PC-9 (cell line): ENCODE measurements around the gene CCBE1. TPM values are rescaled to one million over a fixed set of nuclear protein-coding genes. Genes with fewer than 3 reads are reported as not detected.

Source experiments
- BruUV-seq: library from RNA; stranded (reverse); fragments of 400-500 nt; replicated peaks from 2 replicates; lab custom pipeline; 2021; lab: Mats Ljungman, UMichigan
- CTCF ChIA-PET: fragments of 300-600 bp; sonication (Branson Sonifier 250); formaldehyde crosslinking; loops from one replicate; lab custom pipeline; 2022; ENCODE audit warnings: antibody characterized with exemption; lab: Charles Lee
- POLR2A ChIA-PET: fragments of 300-600 bp; sonication (Branson Sonifier 250); formaldehyde crosslinking; loops from one replicate; lab custom pipeline; 2022; ENCODE audit warnings: antibody characterized with exemption; ENCODE audit not compliant: unreplicated experiment; lab: Charles Lee
- DNase-seq, 2 experiments: peaks; one replicate each; pipeline versions ENCODE4 v3.0.0 to v3.0.0-alpha.2; 2015 to 2022; ENCODE audit warnings: mixed read lengths in 1 of 2
- H2AFZ ChIP-seq: fragments of 200-600 bp; sonication (generic); 2 replicates; pipeline ENCODE4 v1.8.1; 2017; ENCODE audit warnings: antibody characterized with exemption
- H3F3A ChIP-seq: fragments of 200-600 bp; sonication (generic); 2 replicates; pipeline ENCODE4 v1.8.1; 2017; ENCODE audit warnings: antibody characterized with exemption, mild to moderate bottlenecking, low read depth; ENCODE audit not compliant: insufficient read depth
- H3K27ac ChIP-seq: fragments of 200-600 bp; sonication (generic); 2 replicates; pipeline ENCODE4 v1.6.1; 2016; ENCODE audit warnings: mixed run types
- H3K27me3 ChIP-seq: fragments of 200-600 bp; sonication (generic); 2 replicates; pipeline ENCODE4 v1.6.1; 2016; ENCODE audit warnings: low read depth, mixed run types; ENCODE audit not compliant: insufficient read depth
- H3K36me3 ChIP-seq: fragments of 200-600 bp; sonication (generic); 2 replicates; pipeline ENCODE4 v1.6.1; 2016; ENCODE audit warnings: low read depth, mixed run types
- H3K4me1 ChIP-seq: fragments of 200-600 bp; sonication (generic); replicated peaks from 2 replicates; pipeline ENCODE4 v1.6.1; 2016; ENCODE audit warnings: mixed run types; ENCODE audit not compliant: insufficient read depth
- H3K4me2 ChIP-seq: fragments of 200-600 bp; sonication (generic); 2 replicates; pipeline ENCODE4 v1.6.1; 2017; ENCODE audit warnings: mixed run types
- H3K4me3 ChIP-seq: fragments of 200-600 bp; sonication (generic); 2 replicates; pipeline ENCODE4 v1.6.1; 2016; ENCODE audit warnings: mixed run types
- H3K79me2 ChIP-seq: fragments of 200-600 bp; sonication (generic); 2 replicates; pipeline ENCODE4 v1.6.1; 2017; ENCODE audit warnings: low read depth, mixed run types
- H3K9me2 ChIP-seq: fragments of 200-600 bp; sonication (generic); 2 replicates; pipeline ENCODE4 v1.8.1; 2017; ENCODE audit warnings: mild to moderate bottlenecking; ENCODE audit not compliant: insufficient read depth
- H3K9me3 ChIP-seq: fragments of 200-600 bp; sonication (generic); 2 replicates; pipeline ENCODE4 v1.8.1; 2016; ENCODE audit warnings: low read depth; ENCODE audit not compliant: insufficient read depth
- H4K20me1 ChIP-seq: fragments of 200-600 bp; sonication (generic); 2 replicates; pipeline ENCODE4 v1.8.1; 2017; ENCODE audit not compliant: insufficient read depth
- EZH2 ChIP-seq: fragments of 200-600 bp; sonication (generic); IDR thresholded peaks from 2 replicates; pipeline ENCODE4 v1.8.0; 2017; ENCODE audit warnings: antibody characterized with exemption, low read depth
- intact Hi-C: fragments of 100-400 bp; cut with micrococcal nuclease; formaldehyde crosslinking; loops from one replicate; pipeline ENCODE4 v1.10.0; 2022; ENCODE audit not compliant: unreplicated experiment
- total RNA-seq: library from RNA; stranded (reverse); gene quantifications from 2 replicates; pipeline ENCODE4 v1.2.3, GENCODE V29; 2021
- TF ChIP-seq, protein P1 (sequence below): fragments of 200-600 bp; sonication (generic); conservative IDR thresholded peaks from 2 replicates; pipeline ENCODE4 v1.6.1; 2017; ENCODE audit warnings: mixed run types, antibody characterized with exemption, mild to moderate bottlenecking, moderate library complexity

CCBE1 gene
- total RNA-seq, 1 experiment from 2014 or later = 5.8 TPM

DNA sequence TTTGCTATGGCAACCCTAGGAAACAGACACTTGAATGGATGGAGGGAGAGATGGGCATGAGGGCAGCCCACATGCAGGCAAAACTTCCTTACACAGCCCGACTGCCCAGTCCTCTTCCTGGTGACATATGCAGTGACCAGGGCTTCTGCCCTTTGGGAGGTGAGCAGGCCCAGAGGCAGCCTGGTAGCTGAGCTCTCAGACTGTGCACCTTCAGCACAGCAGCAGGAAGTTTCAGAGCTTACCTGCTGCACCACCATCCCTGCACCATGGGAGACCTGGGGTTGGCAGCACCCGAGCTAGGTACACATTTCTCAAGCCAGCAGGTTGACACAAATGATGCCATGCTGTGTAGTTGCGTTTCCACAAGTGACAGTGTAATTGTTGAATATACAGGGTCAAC is 240.6 kb downstream of the CCBE1 start:
- Histone ChIP-seq H3K79me2 (no peaks in the 10 kb centered on the region), H3K4me3 (no peak overlapping the region), H3K9me2 (no peaks in the 10 kb centered on the region), H2AFZ (no peak overlapping the region), H3K27ac (no peak overlapping the region), H3K27me3 (no peaks in the 10 kb centered on the region; the same call in 1 of the 2 replicates), H3K4me1 (peaks cover 10% of the 10 kb centered on the region), H4K20me1 (no peaks in the 10 kb centered on the region), H3K4me2 (no peak overlapping the region), H3F3A (no peaks in the 10 kb centered on the region), H3K9me3 (no peaks in the 10 kb centered on the region), H3K36me3 (no peaks in the 10 kb centered on the region)
- ChIA-PET CTCF (no interaction called here), POLR2A (no interaction called here)
- intact Hi-C loops = loop anchor here (5.0 to 10.0 kb wide), 2 partner anchors 538 to 1091 kb away; no protein-coding TSS in a partner anchor
- no peak for TF ChIP-seq EZH2
- TF ChIP-seq, protein P1, sequence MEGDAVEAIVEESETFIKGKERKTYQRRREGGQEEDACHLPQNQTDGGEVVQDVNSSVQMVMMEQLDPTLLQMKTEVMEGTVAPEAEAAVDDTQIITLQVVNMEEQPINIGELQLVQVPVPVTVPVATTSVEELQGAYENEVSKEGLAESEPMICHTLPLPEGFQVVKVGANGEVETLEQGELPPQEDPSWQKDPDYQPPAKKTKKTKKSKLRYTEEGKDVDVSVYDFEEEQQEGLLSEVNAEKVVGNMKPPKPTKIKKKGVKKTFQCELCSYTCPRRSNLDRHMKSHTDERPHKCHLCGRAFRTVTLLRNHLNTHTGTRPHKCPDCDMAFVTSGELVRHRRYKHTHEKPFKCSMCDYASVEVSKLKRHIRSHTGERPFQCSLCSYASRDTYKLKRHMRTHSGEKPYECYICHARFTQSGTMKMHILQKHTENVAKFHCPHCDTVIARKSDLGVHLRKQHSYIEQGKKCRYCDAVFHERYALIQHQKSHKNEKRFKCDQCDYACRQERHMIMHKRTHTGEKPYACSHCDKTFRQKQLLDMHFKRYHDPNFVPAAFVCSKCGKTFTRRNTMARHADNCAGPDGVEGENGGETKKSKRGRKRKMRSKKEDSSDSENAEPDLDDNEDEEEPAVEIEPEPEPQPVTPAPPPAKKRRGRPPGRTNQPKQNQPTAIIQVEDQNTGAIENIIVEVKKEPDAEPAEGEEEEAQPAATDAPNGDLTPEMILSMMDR = no peak
- no TSS peak for BruUV-seq
- no peak for DNase-seq

DNA sequence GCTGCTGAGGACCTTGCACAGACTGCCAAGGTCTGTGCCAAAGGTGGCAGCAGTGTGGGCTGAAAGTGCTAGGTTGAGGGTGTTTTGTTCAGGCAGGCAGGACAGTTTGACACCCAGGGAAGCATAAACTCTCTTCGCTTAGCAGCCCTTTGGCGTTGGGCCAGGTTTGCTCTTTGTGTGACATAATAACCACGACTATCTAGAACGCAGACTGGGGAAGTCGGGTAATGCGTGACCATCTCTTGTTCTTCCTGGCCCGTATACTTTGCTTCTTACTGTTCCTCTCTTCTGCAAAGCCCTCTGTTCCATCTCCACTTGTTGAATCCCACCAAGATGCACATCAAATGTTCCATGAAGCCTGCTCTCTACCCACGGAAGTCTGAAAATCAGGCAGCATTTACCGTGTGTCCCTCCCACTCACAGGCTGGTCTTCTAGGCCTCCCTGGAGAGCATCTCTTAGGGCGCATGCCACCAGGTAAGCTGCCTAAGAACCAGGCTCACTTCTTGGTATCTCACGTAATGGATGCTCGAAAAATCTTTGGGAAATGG is 241.4 kb downstream of the CCBE1 start:
- Histone ChIP-seq H3K27me3 (no peaks in the 10 kb centered on the region; the same call in 1 of the 2 replicates), H3K36me3 (no peaks in the 10 kb centered on the region), H2AFZ (no peak overlapping the region), H3K9me2 (no peaks in the 10 kb centered on the region), H3K9me3 (no peaks in the 10 kb centered on the region), H4K20me1 (no peaks in the 10 kb centered on the region), H3K27ac (no peak overlapping the region), H3K4me3 (no peak overlapping the region), H3K4me1 (peaks cover 10% of the 10 kb centered on the region), H3F3A (no peaks in the 10 kb centered on the region), H3K4me2 (no peak overlapping the region), H3K79me2 (no peaks in the 10 kb centered on the region)
- DNase-seq = no peak
- intact Hi-C loops = loop anchor here (5.0 to 10.0 kb wide), 2 partner anchors 539 to 1091 kb away; no protein-coding TSS in a partner anchor
- BruUV-seq = no TSS peak
- ChIA-PET POLR2A (no interaction called here), CTCF (no interaction called here)
- TF ChIP-seq EZH2 = no peak
- TF ChIP-seq, protein P1 = no peak

DNA sequence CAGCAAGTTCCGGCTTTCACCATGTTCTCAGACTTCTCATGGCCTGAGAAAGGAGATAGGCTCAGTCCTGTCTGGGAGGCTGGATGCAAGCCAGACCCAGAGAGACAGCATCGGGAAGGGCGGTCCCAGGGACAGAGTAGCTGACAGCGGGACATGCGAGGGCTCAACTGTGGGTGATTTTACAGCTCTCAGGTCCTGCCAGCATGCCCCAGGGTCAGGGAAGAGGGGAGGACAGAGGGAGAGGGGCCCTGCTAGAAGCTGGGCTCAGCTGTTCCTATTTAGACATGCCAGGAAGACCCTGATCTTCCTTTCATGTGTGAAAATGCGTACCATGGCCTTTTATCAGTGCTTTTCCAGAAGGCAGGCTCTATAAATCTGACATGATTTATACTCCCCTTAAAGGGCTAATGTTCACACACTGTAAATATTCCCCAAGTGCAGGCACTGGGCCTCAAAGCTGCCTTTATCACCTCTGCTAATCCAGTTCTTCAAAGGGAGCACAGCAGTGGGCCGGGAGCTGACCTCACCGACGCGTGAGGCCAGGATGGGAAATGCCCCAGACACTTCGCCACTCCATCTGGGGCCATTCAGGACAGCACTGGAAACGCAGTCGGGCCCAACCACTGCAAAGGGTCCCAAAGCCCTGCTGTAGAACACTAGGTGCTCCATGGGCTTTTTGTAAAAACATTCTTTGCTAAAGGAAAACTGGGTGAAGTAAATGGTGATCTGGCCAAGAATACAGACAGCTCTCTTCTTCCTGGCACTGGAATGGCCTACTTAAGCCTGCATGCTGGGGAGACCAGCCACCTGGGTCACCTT is 242.1 kb downstream of the CCBE1 start:
- no TSS peak for BruUV-seq
- Histone ChIP-seq H3K4me3 (no peak overlapping the region), H3K9me2 (no peaks in the 10 kb centered on the region), H3K79me2 (no peaks in the 10 kb centered on the region), H2AFZ (no peak overlapping the region), H3K27me3 (no peaks in the 10 kb centered on the region; the same call in 1 of the 2 replicates), H3K27ac (no peak overlapping the region), H4K20me1 (no peaks in the 10 kb centered on the region), H3K36me3 (no peaks in the 10 kb centered on the region), H3K4me1 (peaks cover 7% of the 10 kb centered on the region), H3K4me2 (no peak overlapping the region), H3F3A (no peaks in the 10 kb centered on the region), H3K9me3 (no peaks in the 10 kb centered on the region)
- CTCF ChIA-PET = no interaction called here
- intact Hi-C loops = loop anchor here (5.0 to 10.0 kb wide), 2 partner anchors 540 to 1092 kb away; no protein-coding TSS in a partner anchor
- no peak for DNase-seq
- TF ChIP-seq EZH2 = no peak
- TF ChIP-seq, protein P1 = no peak
- POLR2A ChIA-PET = no interaction called here
